ENCODE data around the gene ALG11. TPM values are rescaled to one million over a fixed set of nuclear protein-coding genes. Genes with fewer than 3 reads are reported as not detected.

ALG11 gene
- total and polyA plus RNA-seq, 12 donors = 6.8 to 35.4 (median 29.0) TPM

DNA sequence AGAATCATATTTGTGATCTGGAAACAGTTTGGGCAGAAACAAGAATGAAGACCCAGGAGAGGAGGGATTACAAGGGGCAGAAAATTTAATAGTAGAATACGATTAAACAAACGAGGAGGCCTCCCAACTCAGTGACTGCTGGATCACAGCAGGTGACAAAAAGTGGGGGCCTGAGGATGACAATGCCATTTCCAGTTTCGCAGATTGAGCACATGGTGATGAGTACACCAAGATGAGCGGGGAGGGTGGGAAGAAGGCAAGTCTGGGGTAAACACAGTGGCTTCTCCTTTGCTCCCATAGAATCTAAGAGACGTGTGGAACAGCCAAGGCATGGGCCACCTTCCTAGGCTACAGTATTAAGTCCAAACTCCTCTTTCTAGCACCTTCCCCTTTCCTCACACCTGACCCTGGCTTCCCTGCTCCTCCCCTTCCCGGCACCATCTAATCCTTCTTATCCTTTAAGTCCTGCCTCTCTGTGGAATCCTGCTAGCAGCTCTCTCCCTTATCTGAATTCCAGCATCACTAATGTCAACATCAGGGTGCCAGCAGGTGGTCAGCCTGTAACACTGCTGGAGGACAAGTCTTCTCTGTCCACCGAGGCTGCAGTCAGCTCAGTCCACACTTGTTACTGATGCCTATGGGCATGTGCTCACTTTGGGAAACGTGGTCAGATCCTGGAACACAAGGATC, 14.4 kb upstream of the ALG11 start:
- intact Hi-C loops (cut with DNase I) = no loop called here
- H3K27ac ChIP-seq = no peak overlapping the region
- no peak overlapping the region for H3K4me3 ChIP-seq
- H3K4me1 ChIP-seq (replicated peaks in 1 of 2) = no peaks in the 10 kb centered on the region
- no peaks in the 10 kb centered on the region for H3K27me3 ChIP-seq
- DNase-seq = no peak
- no peak for TF ChIP-seq POLR2A (IDR thresholded peaks at IDR 0.05)
- TF ChIP-seq, protein P1, sequence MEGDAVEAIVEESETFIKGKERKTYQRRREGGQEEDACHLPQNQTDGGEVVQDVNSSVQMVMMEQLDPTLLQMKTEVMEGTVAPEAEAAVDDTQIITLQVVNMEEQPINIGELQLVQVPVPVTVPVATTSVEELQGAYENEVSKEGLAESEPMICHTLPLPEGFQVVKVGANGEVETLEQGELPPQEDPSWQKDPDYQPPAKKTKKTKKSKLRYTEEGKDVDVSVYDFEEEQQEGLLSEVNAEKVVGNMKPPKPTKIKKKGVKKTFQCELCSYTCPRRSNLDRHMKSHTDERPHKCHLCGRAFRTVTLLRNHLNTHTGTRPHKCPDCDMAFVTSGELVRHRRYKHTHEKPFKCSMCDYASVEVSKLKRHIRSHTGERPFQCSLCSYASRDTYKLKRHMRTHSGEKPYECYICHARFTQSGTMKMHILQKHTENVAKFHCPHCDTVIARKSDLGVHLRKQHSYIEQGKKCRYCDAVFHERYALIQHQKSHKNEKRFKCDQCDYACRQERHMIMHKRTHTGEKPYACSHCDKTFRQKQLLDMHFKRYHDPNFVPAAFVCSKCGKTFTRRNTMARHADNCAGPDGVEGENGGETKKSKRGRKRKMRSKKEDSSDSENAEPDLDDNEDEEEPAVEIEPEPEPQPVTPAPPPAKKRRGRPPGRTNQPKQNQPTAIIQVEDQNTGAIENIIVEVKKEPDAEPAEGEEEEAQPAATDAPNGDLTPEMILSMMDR (IDR thresholded peaks at IDR 0.05) = no peak
- WGBS, 4 donors = 68 to 78% (median 71%) methylated on average over 8 of the region's 8 CpGs
- H3K9me3 ChIP-seq (replicated peaks in 1 of 3) = no peaks in the 10 kb centered on the region
- no peaks in the 10 kb centered on the region for H3K36me3 ChIP-seq (replicated peaks in 1 of 2)

DNA sequence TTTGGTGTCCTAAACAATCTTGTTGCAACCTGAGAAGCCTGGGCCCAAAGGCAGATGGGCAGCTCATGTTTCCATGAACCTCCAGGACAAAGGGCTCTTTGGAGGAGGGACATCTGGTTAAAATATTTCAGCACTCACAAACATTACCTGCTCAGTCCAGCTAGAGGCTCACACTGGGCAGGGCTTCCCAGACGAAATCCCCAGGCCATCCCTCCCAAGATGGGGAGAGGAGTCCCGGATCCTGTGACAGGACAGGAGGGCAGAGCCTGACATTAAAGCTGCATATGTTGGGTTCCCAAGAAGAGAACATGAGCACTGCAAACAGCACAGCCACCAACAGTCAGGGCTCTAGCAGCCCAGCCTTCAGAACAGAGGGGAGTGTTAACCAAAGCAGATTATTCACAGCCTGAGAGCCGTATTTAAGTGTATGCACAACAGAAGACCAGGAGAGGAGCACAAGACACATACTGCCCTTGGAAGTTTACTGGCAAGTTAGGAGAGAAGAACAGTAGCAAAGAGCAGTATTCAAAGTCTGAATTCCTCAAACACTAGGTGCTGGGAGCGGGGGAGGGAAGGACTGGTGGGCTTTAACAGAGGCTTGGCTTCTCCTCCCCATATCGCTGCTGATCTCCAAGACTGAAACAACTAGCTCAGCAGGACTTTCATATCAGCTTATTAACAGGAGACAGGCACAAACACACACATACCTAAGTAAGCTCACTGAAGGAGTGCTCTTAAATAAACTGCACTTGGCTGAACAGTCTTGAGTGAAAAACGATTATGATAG, 13.3 kb upstream of the ALG11 start:
- H3K27ac ChIP-seq = no peak overlapping the region

DNA sequence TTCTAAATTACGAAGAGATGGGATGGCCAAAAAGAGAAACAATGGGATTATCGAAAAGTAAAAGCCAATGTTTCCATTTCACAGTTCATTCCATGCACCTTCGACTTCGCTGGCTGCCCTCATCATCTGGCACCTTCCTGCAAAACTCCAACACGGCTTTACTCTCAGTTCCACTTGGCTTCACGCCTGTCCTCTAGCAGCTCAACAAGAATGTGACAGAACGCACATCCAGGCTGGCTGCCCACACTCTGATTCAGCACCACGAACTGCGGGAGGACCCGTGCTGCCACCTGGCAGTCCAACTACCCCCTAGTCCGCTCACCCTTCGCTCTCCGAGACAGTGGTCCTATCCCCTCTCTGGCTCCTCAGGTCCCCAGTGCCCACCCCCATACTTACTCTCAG, 12.7 kb upstream of the ALG11 start:
- Histone ChIP-seq H3K27ac (no peak overlapping the region), H3K4me3 (no peak overlapping the region), H3K27me3 (no peaks in the 10 kb centered on the region), H3K4me1 (replicated peaks in 1 of 2) (no peaks in the 10 kb centered on the region), H3K36me3 (replicated peaks in 1 of 2) (no peaks in the 10 kb centered on the region), H3K9me3 (replicated peaks in 1 of 3) (no peaks in the 10 kb centered on the region)
- intact Hi-C loops (cut with DNase I) = no loop called here
- no peak for DNase-seq
- TF ChIP-seq, protein P1 (IDR thresholded peaks at IDR 0.05) = no peak
- TF ChIP-seq POLR2A (IDR thresholded peaks at IDR 0.05) = no peak
- 65 to 74% (median 71%) methylated on average over 13 of the region's 13 CpGs for WGBS, 4 donors

More for the DNA sequence above, 13.3 kb upstream of the ALG11 start:
- H3K4me3 ChIP-seq = no peak overlapping the region
- no peaks in the 10 kb centered on the region for H3K9me3 ChIP-seq (replicated peaks in 1 of 3)
- no peaks in the 10 kb centered on the region for H3K36me3 ChIP-seq (replicated peaks in 1 of 2)
- no peaks in the 10 kb centered on the region for H3K27me3 ChIP-seq
- H3K4me1 ChIP-seq (replicated peaks in 1 of 2) = no peaks in the 10 kb centered on the region
- intact Hi-C loops (cut with DNase I) = no loop called here
- TF ChIP-seq, protein P1 (IDR thresholded peaks at IDR 0.05) = no peak
- no peak for TF ChIP-seq POLR2A (IDR thresholded peaks at IDR 0.05)
- 51 to 62% (median 58%) methylated on average over 4 to 6 of the region's 6 CpGs for WGBS, 4 donors
- no peak for DNase-seq

DNA sequence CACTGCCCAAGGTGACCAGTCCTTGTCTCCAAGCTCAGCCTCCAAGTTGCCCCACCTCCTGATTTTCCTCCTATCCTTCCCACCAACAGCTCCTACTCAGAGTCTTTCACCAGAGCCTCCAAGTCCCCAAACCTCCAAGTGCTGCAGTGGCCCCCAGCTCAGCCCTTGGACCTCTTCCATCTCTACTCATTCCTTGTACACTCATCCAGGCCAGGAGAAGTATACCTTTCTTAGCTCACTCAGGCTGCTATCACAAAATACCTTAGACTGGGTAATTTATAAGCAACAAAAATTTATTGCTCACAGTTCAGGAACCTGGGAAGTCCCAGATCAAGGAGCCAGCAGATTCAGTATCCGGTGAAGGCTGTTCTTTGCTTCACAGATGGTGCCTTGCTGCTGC, 12.3 kb upstream of the ALG11 start:
- intact Hi-C loops (cut with DNase I) = loop anchor here (5.0 to 10.0 kb wide), 2 partner anchors 125 to 127 kb away; partner anchors contain the start of gene NEK5 (in 2 of the 2)

More for the DNA sequence above, 12.3 kb upstream of the ALG11 start:
- no peaks in the 10 kb centered on the region for H3K4me1 ChIP-seq (replicated peaks in 1 of 2)
- no peaks in the 10 kb centered on the region for H3K9me3 ChIP-seq (replicated peaks in 1 of 3)
- no peaks in the 10 kb centered on the region for H3K27me3 ChIP-seq
- H3K36me3 ChIP-seq (replicated peaks in 1 of 2) = no peaks in the 10 kb centered on the region
- no peak overlapping the region for H3K4me3 ChIP-seq
- no peak for DNase-seq
- H3K27ac ChIP-seq = no peak overlapping the region
- WGBS, 4 donors = 69 to 88% (median 76%) methylated on average over 1 of the region's 1 CpG
- TF ChIP-seq, protein P1 (IDR thresholded peaks at IDR 0.05) = no peak
- no peak for TF ChIP-seq POLR2A (IDR thresholded peaks at IDR 0.05)

Data from adrenal gland (tissue), 12 donors.